22Rv1 (cell line): ENCODE measurements around the gene TTL.

Experiments used
- CTCF ChIP-seq: fragments of 450-650 bp; IDR thresholded peaks from 2 replicates; pipeline ENCODE4 v1.5.1; 2017; ENCODE audit warnings: mild to moderate bottlenecking
- ZFX ChIP-seq: fragments of 450-650 bp; IDR thresholded peaks from 2 replicates; pipeline ENCODE4 v1.6.1; 2017; ENCODE audit warnings: antibody characterized with exemption, borderline replicate concordance

GRCh38 chr2:112534826-112535225 lies 52.9 kb downstream of the TTL start:
- TF ChIP-seq CTCF = no peak
- no peak for TF ChIP-seq ZFX
